Measurements from ENCODE around the gene OPRM1.

The OPRM1 gene

GRCh38 chr6:154209555-154209954, 170.5 kb downstream of the OPRM1 start:
- no peak for DNase-seq (ENCODE audit: low read depth)

- DNase-seq (ENCODE audit: low read depth): no peak
These were observed 171.6 kb downstream of the OPRM1 start for GRCh38 chr6:154210678-154211077.

GRCh38 chr6:154213782-154214181, 174.7 kb downstream of the OPRM1 start:
- no peak for DNase-seq (ENCODE audit: low read depth)

GRCh38 chr6:154218301-154218700, 179.3 kb downstream of the OPRM1 start:
- DNase-seq (ENCODE audit: low read depth): no peak

GRCh38 chr6:154218787-154219186, 179.7 kb downstream of the OPRM1 start:
- DNase-seq (ENCODE audit: low read depth): no peak

- no peak for DNase-seq (ENCODE audit: low read depth)
These were observed 180.2 kb downstream of the OPRM1 start for GRCh38 chr6:154219250-154219649.

- no peak for DNase-seq (ENCODE audit: low read depth)
These were observed 183.7 kb downstream of the OPRM1 start for GRCh38 chr6:154222716-154223115.

GRCh38 chr6:154223296-154223695, 184.3 kb downstream of the OPRM1 start:
- DNase-seq (ENCODE audit: low read depth): no peak

- no peak for DNase-seq (ENCODE audit: low read depth)
These were observed 187.4 kb downstream of the OPRM1 start for GRCh38 chr6:154226461-154226860.

GRCh38 chr6:154227862-154228520, 189.0 kb downstream of the OPRM1 start:
- DNase-seq (ENCODE audit: low read depth): no peak

GRCh38 chr6:154228521-154228905, 189.5 kb downstream of the OPRM1 start:
- DNase-seq (ENCODE audit: low read depth): no peak

GRCh38 chr6:154229786-154230185, 190.7 kb downstream of the OPRM1 start:
- no peak for DNase-seq (ENCODE audit: low read depth)

- no peak for DNase-seq (ENCODE audit: low read depth)
These were observed 191.4 kb downstream of the OPRM1 start for GRCh38 chr6:154230393-154230792.

- no peak for DNase-seq (ENCODE audit: low read depth)
These were observed 192.0 kb downstream of the OPRM1 start for GRCh38 chr6:154230910-154231595.

- no peak for DNase-seq (ENCODE audit: low read depth)
These were observed 193.2 kb downstream of the OPRM1 start for GRCh38 chr6:154232013-154232910.

GRCh38 chr6:154233383-154233782, 194.3 kb downstream of the OPRM1 start:
- no peak for DNase-seq (ENCODE audit: low read depth)

- no peak for DNase-seq (ENCODE audit: low read depth)
These were observed 195.2 kb downstream of the OPRM1 start for GRCh38 chr6:154234019-154234772.

GRCh38 chr6:154236646-154237301, 197.7 kb downstream of the OPRM1 start:
- no peak for DNase-seq (ENCODE audit: low read depth)

- DNase-seq (ENCODE audit: low read depth): no peak
These were observed 199.8 kb downstream of the OPRM1 start for GRCh38 chr6:154238831-154239230.

GRCh38 chr6:154239392-154239791, 200.4 kb downstream of the OPRM1 start:
- no peak for DNase-seq (ENCODE audit: low read depth)

- peak; percentile 52 for DNase-seq (ENCODE audit: low read depth)
These were observed 202.0 kb downstream of the OPRM1 start for GRCh38 chr6:154241061-154241460.

- DNase-seq (ENCODE audit: low read depth): no peak
These were observed 202.5 kb downstream of the OPRM1 start for GRCh38 chr6:154241581-154241980.

Data from fibroblast of the conjunctiva (primary cell).